Measurements from ENCODE around the gene DCBLD1. TPM values are rescaled to one million over a fixed set of nuclear protein-coding genes. Genes with fewer than 3 reads are reported as not detected.

The DCBLD1 gene
- polyA plus RNA-seq, 3 donors: 4.2 to 5.5 (median 4.7) TPM

DNA sequence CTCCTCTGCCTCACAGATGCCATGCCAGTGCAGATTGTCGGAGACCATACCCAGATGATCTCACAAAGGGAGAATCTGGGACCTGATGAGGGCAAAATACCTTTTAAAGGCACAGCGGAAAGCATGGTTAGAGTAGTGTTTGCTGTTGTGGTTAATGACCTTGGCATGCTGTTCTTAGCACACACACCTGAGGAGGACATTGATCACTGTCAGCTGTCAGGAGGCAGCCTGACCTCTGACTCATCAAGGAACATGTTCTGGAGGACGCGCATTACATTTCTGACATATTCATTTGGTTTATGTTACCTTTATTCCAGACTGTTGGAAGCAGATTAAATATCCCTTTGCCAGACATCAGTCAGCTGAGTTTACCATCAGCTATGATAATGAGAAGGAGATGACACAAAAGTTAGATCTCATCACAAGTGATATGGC, 62.7 kb downstream of the DCBLD1 start:
- H3K27ac ChIP-seq (ENCODE audit: low read depth, low read length): no peak overlapping the region
- 70 to 91% (median 90%) methylated on average over 4 of the region's 4 CpGs for WGBS, 3 donors

DNA sequence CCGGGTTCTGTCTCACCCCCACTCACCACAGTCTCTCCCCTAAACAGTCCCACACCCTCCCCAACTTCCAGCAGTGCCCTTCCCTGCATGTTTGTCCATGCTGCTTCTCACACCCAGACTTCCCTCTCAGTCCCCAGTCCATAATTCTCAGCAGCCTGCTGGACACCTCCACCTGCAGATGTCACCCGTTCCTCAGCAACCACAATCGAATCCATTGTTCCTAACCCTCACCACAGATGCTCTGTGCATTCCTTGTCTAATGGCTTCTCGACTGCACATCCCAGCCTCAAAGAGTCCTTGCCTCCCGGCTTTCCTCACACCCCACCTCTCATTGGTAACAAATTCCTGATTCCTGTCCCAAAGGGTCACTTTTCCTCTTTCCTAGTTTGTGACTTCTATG, 64.2 kb downstream of the DCBLD1 start:
- 86 to 90% (median 86%) methylated on average over 5 of the region's 5 CpGs for WGBS, 3 donors
- H3K27ac ChIP-seq (ENCODE audit: low read depth, low read length): no peak overlapping the region

DNA sequence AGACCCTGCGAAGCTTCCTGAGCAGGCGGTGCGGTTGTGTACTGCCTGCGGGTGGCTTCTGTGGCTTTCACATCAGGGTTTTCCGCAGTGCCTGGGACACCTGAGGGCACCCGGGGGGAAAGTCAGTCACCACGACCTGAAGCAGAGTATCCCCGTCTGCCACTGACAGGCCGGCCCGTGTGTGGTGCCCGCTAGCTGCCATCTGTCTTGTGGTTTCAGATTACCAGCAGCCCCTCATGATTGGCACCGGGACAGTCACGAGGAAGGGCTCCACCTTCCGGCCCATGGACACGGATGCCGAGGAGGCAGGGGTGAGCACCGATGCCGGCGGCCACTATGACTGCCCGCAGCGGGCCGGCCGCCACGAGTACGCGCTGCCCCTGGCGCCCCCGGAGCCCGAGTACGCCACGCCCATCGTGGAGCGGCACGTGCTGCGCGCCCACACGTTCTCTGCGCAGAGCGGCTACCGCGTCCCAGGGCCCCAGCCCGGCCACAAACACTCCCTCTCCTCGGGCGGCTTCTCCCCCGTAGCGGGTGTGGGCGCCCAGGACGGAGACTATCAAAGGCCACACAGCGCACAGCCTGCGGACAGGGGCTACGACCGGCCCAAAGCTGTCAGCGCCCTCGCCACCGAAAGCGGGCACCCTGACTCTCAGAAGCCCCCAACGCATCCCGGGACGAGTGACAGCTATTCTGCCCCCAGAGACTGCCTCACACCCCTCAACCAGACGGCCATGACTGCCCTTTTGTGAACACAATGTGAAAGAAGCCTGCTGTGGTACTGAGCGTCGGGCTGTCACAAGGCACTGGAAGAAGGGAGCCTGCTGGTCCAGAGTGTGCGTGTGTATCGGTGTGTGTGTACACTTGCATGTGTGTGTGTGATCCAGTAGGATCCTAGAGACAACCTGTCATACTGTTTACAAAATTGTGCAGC, 65.5 kb downstream of the DCBLD1 start:
- no peak overlapping the region for H3K27ac ChIP-seq (ENCODE audit: low read depth, low read length)
- 33 to 42% (median 33%) methylated on average over 63 to 64 of the region's 64 CpGs for WGBS, 3 donors

DNA sequence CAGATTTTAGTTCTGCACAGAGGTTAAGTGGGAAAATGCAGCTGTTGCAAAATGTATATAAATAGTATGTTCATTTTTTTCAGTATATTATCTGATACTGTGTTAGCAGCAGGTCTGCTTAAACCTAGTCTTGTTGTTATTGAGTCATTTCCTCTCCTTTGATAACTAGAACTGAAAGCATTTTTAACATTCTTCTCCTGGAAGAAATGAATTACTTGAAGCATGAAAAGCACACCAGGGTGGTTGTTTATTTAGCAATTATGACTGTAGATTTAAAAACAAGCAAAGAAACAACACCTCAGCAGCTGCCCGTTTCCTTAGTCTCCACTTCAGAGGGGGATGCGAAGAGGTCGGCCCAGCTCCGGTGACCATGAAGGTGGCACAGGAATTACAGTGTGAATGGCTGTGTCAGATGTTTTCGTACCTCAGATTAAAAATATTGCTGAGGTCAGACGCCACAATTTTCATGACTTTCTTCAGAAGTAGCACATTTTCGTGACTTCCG, 66.4 kb downstream of the DCBLD1 start:
- H3K27ac ChIP-seq (ENCODE audit: low read depth, low read length): no peak overlapping the region
- 84 to 89% (median 86%) methylated on average over 8 of the region's 8 CpGs for WGBS, 3 donors

DNA sequence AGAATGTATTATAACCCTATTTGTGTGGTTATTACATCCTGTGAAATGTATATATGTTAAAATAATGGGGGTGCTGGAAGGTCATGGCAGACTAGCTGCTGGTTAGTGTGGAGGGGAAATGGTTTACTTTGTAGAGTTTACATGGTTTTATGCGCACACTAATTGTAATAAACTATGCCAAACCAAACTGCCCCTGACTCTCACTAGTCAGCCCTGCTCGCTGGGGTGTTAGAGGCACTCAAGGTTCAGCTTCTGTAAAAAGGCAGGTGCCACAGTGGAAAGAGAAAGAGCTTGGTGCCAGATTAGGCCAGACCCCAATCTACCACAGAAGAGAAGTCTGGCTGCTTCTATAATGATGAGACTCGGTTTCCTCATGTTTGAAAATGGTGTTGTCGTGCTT, 67.1 kb downstream of the DCBLD1 start:
- 91 to 92% (median 92%) methylated on average over 4 of the region's 4 CpGs for WGBS, 3 donors
- no peak overlapping the region for H3K27ac ChIP-seq (ENCODE audit: low read depth, low read length)

DNA sequence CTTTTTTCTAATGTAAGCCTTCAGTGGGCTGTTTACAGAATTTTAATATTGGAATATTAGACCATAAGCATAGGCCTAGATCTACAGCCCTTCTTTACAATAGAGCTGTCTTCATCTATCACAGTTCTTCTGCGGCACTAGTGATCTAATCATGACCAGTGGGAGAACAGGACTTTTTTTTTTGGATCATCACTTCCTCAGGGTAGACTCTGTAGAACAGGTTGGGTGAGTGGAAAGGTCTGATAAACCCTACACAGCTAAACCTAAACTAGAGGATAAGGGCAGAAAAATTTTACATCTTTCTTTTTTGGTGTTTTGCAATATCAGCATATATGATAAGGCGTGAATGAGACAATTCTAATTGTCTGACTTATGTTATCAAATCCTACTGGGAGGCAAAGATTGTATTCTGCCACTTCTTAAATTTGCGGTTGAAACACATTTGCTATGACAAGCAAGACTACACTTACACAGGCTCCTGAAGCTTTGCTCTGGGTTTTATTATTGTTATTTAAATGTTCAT, 67.7 kb downstream of the DCBLD1 start:
- 92 to 96% (median 95%) methylated on average over 3 of the region's 3 CpGs for WGBS, 3 donors
- H3K27ac ChIP-seq (ENCODE audit: low read depth, low read length): no peak overlapping the region

DNA sequence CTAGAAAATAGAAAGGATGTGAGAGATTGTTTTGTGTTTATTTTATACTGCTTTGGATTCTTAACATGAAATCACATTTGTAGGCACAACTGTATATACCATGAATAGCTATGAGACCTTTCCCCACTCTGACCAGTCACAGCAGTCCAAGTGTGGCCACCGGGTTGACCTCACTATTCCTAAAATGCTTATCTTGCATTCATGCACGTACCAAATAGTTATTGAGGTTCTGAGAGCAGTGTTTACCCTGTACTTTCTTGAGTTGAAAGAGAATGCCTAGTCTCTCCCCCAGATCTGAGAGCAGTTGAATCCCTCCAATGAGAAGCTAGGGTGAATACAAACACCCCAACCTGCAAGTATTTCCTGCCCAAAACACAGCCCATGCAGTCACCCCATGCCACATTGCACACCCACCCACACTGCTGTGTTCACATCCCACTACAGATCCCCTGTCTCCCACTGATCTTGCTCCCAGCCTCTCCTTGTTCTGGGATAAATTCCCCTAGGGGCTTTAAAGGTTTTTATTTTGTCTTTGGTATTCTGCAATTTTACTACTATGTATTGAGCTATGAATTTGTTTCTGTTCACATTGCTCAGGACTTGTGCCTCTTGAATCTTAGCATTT, 68.3 kb downstream of the DCBLD1 start:
- 70 to 79% (median 77%) methylated on average over 2 of the region's 2 CpGs for WGBS, 3 donors
- H3K27ac ChIP-seq (ENCODE audit: low read depth, low read length): no peak overlapping the region

DNA sequence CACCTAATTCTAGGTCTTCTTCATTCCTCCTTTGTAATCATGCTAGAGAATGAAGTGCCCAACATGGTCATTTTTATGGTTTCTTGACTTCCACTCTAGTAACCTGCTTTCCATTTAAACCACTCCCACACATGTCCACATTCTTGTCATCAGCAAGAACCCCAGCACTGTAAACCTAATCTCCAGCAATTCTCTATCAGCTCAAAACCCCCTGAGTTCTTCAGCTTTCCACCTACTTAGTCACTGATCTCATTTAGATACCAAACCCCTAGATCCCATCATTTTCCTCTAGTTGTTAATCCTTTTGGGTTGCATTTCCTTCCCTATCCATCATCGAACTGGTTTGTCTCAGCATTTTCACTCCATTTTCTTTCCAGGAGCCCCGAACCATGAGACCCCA, 70.1 kb downstream of the DCBLD1 start:
- WGBS, 3 donors: 75 to 91% (median 83%) methylated on average over 2 of the region's 2 CpGs

DNA sequence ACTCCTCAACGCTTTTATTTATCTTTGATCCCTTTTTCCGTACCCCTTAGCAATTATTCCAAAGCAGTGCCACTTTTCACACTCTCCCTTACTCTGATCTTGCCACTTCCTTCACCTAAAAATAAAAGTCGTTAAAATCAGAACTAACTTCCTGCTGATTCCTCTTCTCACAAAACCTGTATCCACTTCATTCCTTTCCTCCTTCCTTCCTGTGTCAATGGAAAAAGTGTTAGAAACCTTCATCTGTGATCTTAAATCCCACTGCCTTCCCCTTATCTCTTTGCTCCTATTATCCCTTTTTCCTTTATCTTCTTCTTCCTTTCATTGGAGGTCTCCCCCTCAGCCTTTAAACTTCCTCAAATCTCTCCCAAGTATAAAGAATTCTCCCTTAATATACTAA, 70.7 kb downstream of the DCBLD1 start:
- no peak overlapping the region for H3K27ac ChIP-seq (ENCODE audit: low read depth, low read length)
- WGBS, 3 donors: 47 to 64% (median 49%) methylated on average over 3 of the region's 3 CpGs

More for the DNA sequence above, 70.1 kb downstream of the DCBLD1 start:
- no peak overlapping the region for H3K27ac ChIP-seq (ENCODE audit: low read depth, low read length)

DNA sequence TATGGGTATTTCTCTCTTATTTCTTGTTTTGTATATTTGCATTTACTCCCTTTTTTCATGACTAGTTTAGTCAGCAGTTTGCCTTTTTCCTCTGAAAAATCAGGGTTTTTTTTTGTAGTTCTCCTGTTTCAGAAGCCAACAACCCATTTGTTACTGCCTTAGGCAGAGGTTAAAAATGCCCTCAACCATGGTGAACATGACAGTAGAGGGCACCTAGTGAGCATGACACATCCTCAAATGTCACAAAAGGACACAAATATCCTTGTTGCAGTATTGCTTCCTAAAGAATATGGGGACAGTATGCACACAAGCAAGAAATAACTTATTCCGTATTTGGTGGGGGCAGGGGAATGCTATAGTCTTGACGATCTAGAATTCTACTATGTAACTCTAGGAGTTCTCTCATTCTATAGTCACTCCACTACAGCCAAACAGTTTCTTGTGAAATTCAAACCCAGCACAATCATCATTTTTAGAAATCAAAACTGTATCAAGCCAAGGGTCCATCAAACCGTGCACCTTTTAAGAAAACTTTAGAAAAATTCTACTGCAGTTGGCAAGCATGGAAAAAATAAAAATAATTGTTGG, 72.9 kb downstream of the DCBLD1 start:
- no peak overlapping the region for H3K27ac ChIP-seq (ENCODE audit: low read depth, low read length)
- WGBS, 3 donors: 32 to 37% (median 34%) methylated on average over 3 of the region's 3 CpGs

DNA sequence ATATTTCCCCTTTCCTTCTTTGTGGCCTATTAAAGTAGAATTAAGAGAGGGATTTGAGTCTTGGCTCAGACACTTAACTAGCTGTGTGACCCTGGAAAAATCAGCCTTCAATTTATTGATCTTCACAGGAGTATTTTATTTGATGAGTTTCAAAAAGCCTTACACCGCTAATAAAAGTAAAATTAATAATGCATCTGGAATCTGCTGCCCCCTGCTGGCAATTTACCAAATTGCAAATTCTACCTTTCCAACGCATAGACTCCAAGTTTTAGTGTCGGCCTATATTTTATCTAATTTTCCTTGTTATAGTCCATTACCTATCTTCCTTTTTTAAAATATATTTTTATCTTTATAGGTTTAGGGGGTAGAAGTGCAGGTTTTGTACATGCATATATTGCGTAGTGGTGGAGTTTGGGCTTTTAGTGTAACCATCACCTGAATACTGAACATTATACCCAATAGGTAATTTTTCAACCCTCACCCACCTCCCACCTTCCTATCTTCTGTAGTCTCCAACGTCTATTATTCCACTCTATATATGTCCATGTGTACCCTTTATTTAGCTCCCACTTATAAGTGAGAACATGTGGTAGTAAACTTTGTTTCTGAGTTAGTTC, 73.5 kb downstream of the DCBLD1 start:
- WGBS, 3 donors: 15 to 21% (median 19%) methylated on average over 5 of the region's 5 CpGs
- no peak overlapping the region for H3K27ac ChIP-seq (ENCODE audit: low read depth, low read length)

DNA sequence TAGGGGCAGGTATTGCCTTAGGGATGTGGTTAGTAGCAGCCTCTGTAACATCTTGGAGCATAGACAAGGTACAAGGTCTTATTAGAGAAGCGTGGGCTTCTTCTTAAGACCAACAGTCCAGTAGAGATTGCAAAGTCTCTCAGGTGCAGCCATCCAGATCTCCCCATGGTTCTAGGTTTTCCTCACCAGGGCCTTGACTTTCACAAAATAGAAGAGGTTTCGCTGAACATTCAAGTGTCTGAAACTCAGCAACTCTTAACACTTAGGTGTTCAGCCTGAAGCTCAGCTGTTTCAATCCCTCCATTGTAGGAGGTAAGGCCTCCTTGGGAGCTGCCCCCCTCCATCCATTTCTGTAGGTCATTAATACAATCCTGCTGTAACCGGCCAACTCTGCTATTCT, 75.5 kb downstream of the DCBLD1 start:
- 74 to 84% (median 83%) methylated on average over 3 of the region's 3 CpGs for WGBS, 3 donors

DNA sequence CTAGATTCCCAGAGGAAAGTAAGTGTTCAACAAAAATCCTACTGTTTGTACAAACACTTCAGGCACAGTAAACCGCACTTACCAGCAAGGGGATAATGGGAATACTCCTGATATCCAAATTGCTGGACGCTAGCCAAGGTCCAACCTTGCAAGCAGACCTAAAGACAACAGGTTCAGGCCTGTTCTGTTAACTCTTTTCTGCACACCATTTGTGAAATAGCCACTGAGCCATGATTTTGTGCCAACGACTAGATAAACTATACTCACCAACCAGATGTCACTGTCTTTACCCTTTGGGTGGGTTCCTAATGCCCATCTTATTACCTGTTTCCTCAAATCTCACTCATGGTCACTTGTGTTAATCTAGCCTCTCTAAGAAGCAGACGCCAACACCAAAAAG, 76.3 kb downstream of the DCBLD1 start:
- 70 to 89% (median 87%) methylated on average over 4 of the region's 4 CpGs for WGBS, 3 donors

More for the DNA sequence above, 75.5 kb downstream of the DCBLD1 start:
- no peak overlapping the region for H3K27ac ChIP-seq (ENCODE audit: low read depth, low read length)

DNA sequence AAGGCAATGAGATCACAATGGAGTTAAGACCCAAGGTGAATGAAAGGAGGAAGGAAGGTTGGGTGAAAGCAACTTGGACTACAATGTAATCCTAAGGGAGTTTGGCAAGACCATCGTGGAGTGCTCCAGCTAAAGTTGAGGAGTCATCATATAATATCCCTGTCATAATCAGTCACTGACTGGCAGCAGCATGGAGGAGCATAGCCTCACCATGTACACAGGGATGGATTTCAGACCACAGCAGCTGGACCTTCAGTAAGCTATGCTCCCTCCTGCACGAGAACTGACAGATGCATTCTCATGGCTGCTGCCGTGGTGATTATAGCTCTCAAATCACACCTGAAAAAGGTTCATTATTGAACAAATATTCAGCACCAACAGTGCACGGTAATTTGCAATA, 76.8 kb downstream of the DCBLD1 start:
- WGBS, 3 donors: 67 to 75% (median 71%) methylated on average over 4 of the region's 4 CpGs

More for the DNA sequence above, 76.3 kb downstream of the DCBLD1 start:
- no peak overlapping the region for H3K27ac ChIP-seq (ENCODE audit: low read depth, low read length)

DNA sequence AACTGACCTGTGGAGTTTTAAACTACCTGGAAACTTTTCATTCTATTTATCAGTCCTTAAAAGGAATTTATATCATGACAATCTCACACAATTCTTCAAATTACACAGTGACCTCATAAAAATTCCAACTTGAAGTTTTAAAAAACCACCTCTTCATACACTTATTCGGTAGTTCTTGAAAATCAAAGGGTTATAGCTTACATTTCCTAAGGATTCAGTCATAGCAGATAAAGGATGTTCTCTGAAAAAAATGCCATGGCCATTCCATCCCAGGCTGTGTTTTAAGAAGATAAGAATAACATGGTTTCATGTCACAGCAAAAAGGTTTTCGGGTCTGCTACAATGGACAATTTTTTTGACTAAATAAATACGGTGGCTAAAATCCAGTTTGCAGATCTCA, 78.7 kb downstream of the DCBLD1 start:
- H3K27ac ChIP-seq (ENCODE audit: low read depth, low read length): no peak overlapping the region
- WGBS, 3 donors: 84 to 86% (median 86%) methylated on average over 3 of the region's 3 CpGs

More for the DNA sequence above, 76.8 kb downstream of the DCBLD1 start:
- no peak overlapping the region for H3K27ac ChIP-seq (ENCODE audit: low read depth, low read length)

DNA sequence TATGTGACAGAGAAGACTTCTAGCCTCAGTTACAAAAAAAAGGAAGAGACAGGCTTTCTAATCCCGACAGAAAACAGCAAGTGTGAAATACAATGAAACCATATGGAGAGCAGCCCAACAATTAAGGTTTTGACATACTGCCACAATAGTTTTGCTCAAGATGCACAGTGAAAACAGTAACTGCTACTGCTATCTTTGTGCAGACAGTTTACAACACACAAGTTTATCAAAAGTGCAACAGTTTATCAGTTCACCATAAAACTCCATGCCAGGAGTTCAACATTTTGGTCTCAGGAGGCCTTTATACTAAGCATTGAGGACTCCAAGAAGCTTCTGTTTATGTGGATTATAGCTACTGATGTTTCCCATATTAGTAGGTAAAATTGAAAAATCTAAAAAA, 82.2 kb downstream of the DCBLD1 start:
- WGBS, 3 donors: 80 to 96% (median 90%) methylated on average over 1 of the region's 1 CpG
- no peak overlapping the region for H3K27ac ChIP-seq (ENCODE audit: low read depth, low read length)

DNA sequence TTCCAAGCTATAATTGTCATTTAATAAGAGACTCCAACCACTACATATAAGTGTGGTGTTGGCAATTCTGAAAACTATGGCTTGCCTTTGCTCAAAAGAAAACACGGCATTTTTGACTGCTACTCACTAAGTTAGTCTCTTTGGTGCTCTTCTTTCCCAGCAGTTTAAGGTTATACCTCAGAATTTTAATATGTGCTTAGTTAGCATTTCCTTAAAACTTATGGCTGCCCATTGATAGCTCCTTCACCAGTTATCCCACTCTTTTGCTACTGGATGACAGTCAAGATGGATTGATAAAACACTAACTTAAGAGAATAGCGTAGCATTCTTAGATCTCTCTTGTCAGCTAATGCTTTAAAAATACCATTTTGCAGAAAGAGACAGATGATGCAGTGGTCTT, 85.8 kb downstream of the DCBLD1 start:
- H3K27ac ChIP-seq (ENCODE audit: low read depth, low read length): no peak overlapping the region
- WGBS, 3 donors: 96 to 100% (median 98%) methylated on average over 2 of the region's 2 CpGs

DNA sequence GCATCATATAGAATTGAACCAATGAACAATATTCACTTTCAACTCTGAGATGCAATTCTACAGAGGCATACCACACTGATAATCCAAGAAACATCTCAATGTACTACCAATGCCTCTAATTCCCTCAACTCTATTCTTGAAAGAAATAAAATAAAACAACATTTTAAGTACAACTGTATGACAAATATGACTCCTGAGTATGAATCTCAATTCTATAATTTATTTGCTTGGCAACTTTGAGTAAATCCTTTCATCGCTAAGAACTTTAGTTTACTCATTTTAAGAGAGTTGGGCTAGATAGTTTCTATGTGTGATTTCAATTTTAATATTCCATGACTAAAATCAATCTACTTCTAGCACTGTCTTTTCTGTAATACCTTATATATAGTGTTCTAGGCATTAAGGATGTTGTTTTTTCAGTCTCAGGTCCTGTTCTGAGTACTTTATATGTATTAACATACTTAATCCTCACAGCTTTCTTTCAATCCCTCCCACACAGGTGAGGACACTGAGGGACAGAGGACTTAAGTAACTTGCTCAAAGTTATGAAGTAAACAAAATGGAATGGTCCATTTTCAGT, 86.4 kb downstream of the DCBLD1 start:
- H3K27ac ChIP-seq (ENCODE audit: low read depth, low read length): no peak overlapping the region
- WGBS, 3 donors: 0 to 74% (median 67%) methylated on average over 1 of the region's 1 CpG
